SJSA1 (cell line): ENCODE data around the gene CCDC85C. TPM values are rescaled to one million over a fixed set of nuclear protein-coding genes. Genes with fewer than 3 reads are reported as not detected.

Experiments
- DNase-seq, 2 experiments: peaks; one replicate each; pipeline ENCODE4 v3.0.0-alpha.2; 2015 to 2020; ENCODE audit warnings: low spot score in 2 of 2, low read depth in 1 of 2
- H3K27ac ChIP-seq: fragments of 250-450 bp; sonication (Bioruptor Pico); 2 replicates; pipeline ENCODE4 v1.5.1; 2020; ENCODE audit warnings: mild to moderate bottlenecking, moderate library complexity
- H3K27me3 ChIP-seq: fragments of 250-450 bp; sonication (Bioruptor Pico); replicated peaks from 2 replicates; pipeline ENCODE4 v1.5.1; 2020; ENCODE audit warnings: mild to moderate bottlenecking, moderate library complexity
- H3K36me3 ChIP-seq: fragments of 250-450 bp; sonication (Bioruptor Pico); 2 replicates; pipeline ENCODE4 v1.5.1; 2020; ENCODE audit warnings: mild to moderate bottlenecking
- H3K4me1 ChIP-seq: fragments of 250-450 bp; sonication (Bioruptor Pico); replicated peaks from 2 replicates; pipeline ENCODE4 v1.6.1; 2021; ENCODE audit warnings: mild to moderate bottlenecking
- H3K4me3 ChIP-seq: fragments of 250-450 bp; sonication (Bioruptor Pico); 2 replicates; pipeline ENCODE4 v1.5.1; 2020; ENCODE audit warnings: mild to moderate bottlenecking
- H3K9me3 ChIP-seq: fragments of 250-450 bp; sonication (Bioruptor Pico); replicated peaks from 2 replicates; pipeline ENCODE4 v1.5.1; 2020; ENCODE audit warnings: mild to moderate bottlenecking
- total RNA-seq: library from RNA; depleted of rRNA; stranded (reverse); fragments of >200 nt; shearing (Covaris generic); gene quantifications from 2 replicates; pipeline ENCODE4 v1.2.3, GENCODE V29; 2014

Gene CCDC85C
- total RNA-seq, 1 experiment from 2014 or later = 25.8 TPM

- Histone ChIP-seq H3K27ac (no peak overlapping the region), H3K4me1 (peaks cover 74% of the 10 kb centered on the region), H3K36me3 (peaks cover 23% of the 10 kb centered on the region), H3K4me3 (no peak overlapping the region), H3K9me3 (no peaks in the 10 kb centered on the region), H3K27me3 (no peaks in the 10 kb centered on the region)
- no peak for DNase-seq
These were observed 19.2 kb downstream of the CCDC85C start for GRCh38 chr14:99584823-99585222.

- Histone ChIP-seq H3K36me3 (peaks cover 19% of the 10 kb centered on the region), H3K27me3 (no peaks in the 10 kb centered on the region), H3K4me1 (peaks cover 68% of the 10 kb centered on the region), H3K4me3 (no peak overlapping the region), H3K27ac (peak overlapping the region; percentile 93), H3K9me3 (no peaks in the 10 kb centered on the region)
- DNase-seq = no peak
These were observed 22.1 kb downstream of the CCDC85C start for GRCh38 chr14:99581938-99582337.

- no peak for DNase-seq
- Histone ChIP-seq H3K36me3 (peaks cover 19% of the 10 kb centered on the region), H3K4me1 (peaks cover 68% of the 10 kb centered on the region), H3K27ac (peak overlapping the region; percentile 93), H3K4me3 (no peak overlapping the region), H3K9me3 (no peaks in the 10 kb centered on the region), H3K27me3 (no peaks in the 10 kb centered on the region)
These were observed 22.6 kb downstream of the CCDC85C start for GRCh38 chr14:99581374-99581773.

- Histone ChIP-seq H3K27me3 (no peaks in the 10 kb centered on the region), H3K9me3 (no peaks in the 10 kb centered on the region), H3K36me3 (peaks cover 19% of the 10 kb centered on the region), H3K27ac (peak overlapping the region; percentile 93), H3K4me1 (peaks cover 68% of the 10 kb centered on the region), H3K4me3 (no peak overlapping the region)
- peak; percentile 98 to 99 for DNase-seq
These were observed 24.0 kb downstream of the CCDC85C start for GRCh38 chr14:99579903-99580571.

GRCh38 chr14:99579120-99579836, 24.7 kb downstream of the CCDC85C start:
- H3K36me3 ChIP-seq = peaks cover 19% of the 10 kb centered on the region
- no peaks in the 10 kb centered on the region for H3K27me3 ChIP-seq
- no peak for DNase-seq
- H3K4me3 ChIP-seq = no peak overlapping the region
- H3K9me3 ChIP-seq = no peaks in the 10 kb centered on the region
- peaks cover 75% of the 10 kb centered on the region for H3K4me1 ChIP-seq
- H3K27ac ChIP-seq = peak overlapping the region; percentile 93

- Histone ChIP-seq H3K36me3 (peaks cover 19% of the 10 kb centered on the region), H3K27ac (peak overlapping the region; percentile 93), H3K9me3 (no peaks in the 10 kb centered on the region), H3K4me3 (no peak overlapping the region), H3K27me3 (no peaks in the 10 kb centered on the region), H3K4me1 (peaks cover 81% of the 10 kb centered on the region)
- no peak for DNase-seq
These were observed 25.4 kb downstream of the CCDC85C start for GRCh38 chr14:99578541-99579101.

GRCh38 chr14:99576761-99577705, 27.0 kb downstream of the CCDC85C start:
- H3K27ac ChIP-seq = peak overlapping the region; percentile 75; the same call in 1 of the 2 replicates
- H3K36me3 ChIP-seq = peaks cover 13% of the 10 kb centered on the region
- no peaks in the 10 kb centered on the region for H3K27me3 ChIP-seq
- no peaks in the 10 kb centered on the region for H3K9me3 ChIP-seq
- no peak for DNase-seq
- peaks cover 93% of the 10 kb centered on the region for H3K4me1 ChIP-seq
- no peak overlapping the region for H3K4me3 ChIP-seq

GRCh38 chr14:99576304-99576703, 27.7 kb downstream of the CCDC85C start:
- Histone ChIP-seq H3K36me3 (peaks cover 6% of the 10 kb centered on the region), H3K9me3 (no peaks in the 10 kb centered on the region), H3K4me1 (peaks cover 93% of the 10 kb centered on the region), H3K27ac (peak overlapping the region; percentile 75), H3K4me3 (no peak overlapping the region), H3K27me3 (no peaks in the 10 kb centered on the region)
- DNase-seq = no peak

- H3K27ac ChIP-seq = peak overlapping the region; percentile 75
- DNase-seq = peak; percentile 80 to 86
- no peaks in the 10 kb centered on the region for H3K27me3 ChIP-seq
- no peaks in the 10 kb centered on the region; the same call in 1 of the 2 replicates for H3K36me3 ChIP-seq
- no peak overlapping the region for H3K4me3 ChIP-seq
- H3K9me3 ChIP-seq = no peaks in the 10 kb centered on the region
- peaks cover 93% of the 10 kb centered on the region for H3K4me1 ChIP-seq
These were observed 28.7 kb downstream of the CCDC85C start for GRCh38 chr14:99575043-99576023.

- Histone ChIP-seq H3K36me3 (no peaks in the 10 kb centered on the region; the same call in 1 of the 2 replicates), H3K27me3 (no peaks in the 10 kb centered on the region), H3K9me3 (no peaks in the 10 kb centered on the region), H3K4me1 (peaks cover 91% of the 10 kb centered on the region), H3K27ac (peak overlapping the region; percentile 75), H3K4me3 (no peak overlapping the region)
- peak; percentile 92 to 95 for DNase-seq
These were observed 29.7 kb downstream of the CCDC85C start for GRCh38 chr14:99574099-99574880.

GRCh38 chr14:99573436-99574098, 30.4 kb downstream of the CCDC85C start:
- Histone ChIP-seq H3K27ac (peak overlapping the region; percentile 75; the same call in 1 of the 2 replicates), H3K4me3 (no peak overlapping the region), H3K27me3 (no peaks in the 10 kb centered on the region), H3K36me3 (no peaks in the 10 kb centered on the region; the same call in 1 of the 2 replicates), H3K9me3 (no peaks in the 10 kb centered on the region), H3K4me1 (peaks cover 91% of the 10 kb centered on the region)
- DNase-seq = no peak
